HepG2 (cell line): ENCODE measurements around the gene TOB1. TPM values are rescaled to one million over a fixed set of nuclear protein-coding genes. Genes with fewer than 3 reads are reported as not detected.

Experiments used
- ARNTL ChIP-seq: sonication (generic); formaldehyde crosslinking; IDR thresholded peaks from 2 replicates; pipeline ENCODE4 v1.4.0; 2020; ENCODE audit warnings: mild to moderate bottlenecking, missing genetic modification reagents
- CHCHD3 ChIP-seq: sonication (generic); formaldehyde crosslinking; IDR thresholded peaks from 2 replicates; pipeline ENCODE4 v1.8.0; 2022; ENCODE audit warnings: mild to moderate bottlenecking, missing genetic modification reagents, moderate library complexity
- EZH2 ChIP-seq: conservative IDR thresholded peaks from 2 replicates; pipeline ENCODE4 v1.6.1; 2012; ENCODE audit warnings: mild to moderate bottlenecking, low read depth, low read length, moderate library complexity
- HIVEP1 ChIP-seq: sonication (generic); formaldehyde crosslinking; IDR thresholded peaks from 2 replicates; pipeline ENCODE4 v1.4.0; 2020; ENCODE audit warnings: mild to moderate bottlenecking, missing genetic modification reagents
- HNRNPUL1 ChIP-seq: fragments of 200-400 bp; formaldehyde crosslinking; IDR thresholded peaks from 2 replicates; pipeline ENCODE4 v1.6.1; 2017; ENCODE audit warnings: low read depth, mild to moderate bottlenecking, low read length, moderate library complexity
- MTF1 ChIP-seq: sonication (generic); formaldehyde crosslinking; IDR thresholded peaks from 2 replicates; pipeline ENCODE4 v1.5.0; 2020; ENCODE audit warnings: missing genetic modification reagents
- NFYB ChIP-seq: sonication (generic); formaldehyde crosslinking; IDR thresholded peaks from 2 replicates; pipeline ENCODE4 v1.4.0; 2020; ENCODE audit warnings: missing genetic modification reagents
- POGZ ChIP-seq: sonication (generic); formaldehyde crosslinking; IDR thresholded peaks from 2 replicates; pipeline ENCODE4 v1.4.0; 2020; ENCODE audit warnings: mild to moderate bottlenecking, missing genetic modification reagents
- RXRB ChIP-seq: IDR thresholded peaks from 2 replicates; pipeline ENCODE4 v1.6.1; 2016; ENCODE audit warnings: borderline replicate concordance, missing genetic modification reagents, missing compliant biosample characterization
- SIN3A ChIP-seq: IDR thresholded peaks from 2 replicates; pipeline ENCODE4 v1.6.1; 2011; ENCODE audit warnings: low read depth, mild to moderate bottlenecking, control low read depth, low read length, borderline replicate concordance
- SIN3B ChIP-seq: fragments of 150-350 bp; IDR thresholded peaks from 2 replicates; pipeline ENCODE4 v1.6.1; 2014; ENCODE audit warnings: low read length
- SP4 ChIP-seq: sonication (generic); formaldehyde crosslinking; IDR thresholded peaks from 2 replicates; pipeline ENCODE4 v1.8.1; 2023; ENCODE audit warnings: mild to moderate bottlenecking, missing genetic modification reagents
- SRY ChIP-seq: sonication (generic); formaldehyde crosslinking; IDR thresholded peaks from 2 replicates; pipeline ENCODE4 v1.8.0; 2022; ENCODE audit warnings: mild to moderate bottlenecking, missing genetic modification reagents
- TAF15 ChIP-seq: fragments of 200-400 bp; formaldehyde crosslinking; IDR thresholded peaks from one replicate; pipeline ENCODE4 v1.6.1; 2018; ENCODE audit warnings: mild to moderate bottlenecking, low read depth, low read length; ENCODE audit not compliant: poor library complexity, severe bottlenecking
- ZBTB7A ChIP-seq: sonication (generic); formaldehyde crosslinking; IDR thresholded peaks from 2 replicates; pipeline ENCODE4 v1.8.0; 2022; ENCODE audit warnings: mild to moderate bottlenecking, missing genetic modification reagents
- ZNF367 ChIP-seq: sonication (generic); formaldehyde crosslinking; IDR thresholded peaks from 2 replicates; pipeline ENCODE4 v1.4.0; 2020; ENCODE audit warnings: missing genetic modification reagents, borderline replicate concordance
- ZNF629 ChIP-seq: sonication (generic); formaldehyde crosslinking; conservative IDR thresholded peaks from 2 replicates; pipeline ENCODE4 v1.5.0; 2020; ENCODE audit warnings: missing genetic modification reagents
- ZNF747 ChIP-seq: sonication (generic); formaldehyde crosslinking; IDR thresholded peaks from 2 replicates; pipeline ENCODE4 v1.8.1; 2023; ENCODE audit warnings: missing genetic modification reagents, mild to moderate bottlenecking, borderline replicate concordance
- ZZZ3 ChIP-seq: sonication (generic); formaldehyde crosslinking; IDR thresholded peaks from 2 replicates; pipeline ENCODE4 v1.4.0; 2020; ENCODE audit warnings: missing genetic modification reagents, mild to moderate bottlenecking, borderline replicate concordance
- polyA plus RNA-seq, 8 experiments: library from polyadenylated mRNA; depleted of rRNA in 3 of 8; stranded (reverse) in 7 of 8; unstranded in 1 of 8; fragments of >200 nt; fragmentation: Illumina TruSeq in 4 of 8; extraction: Trizol in 4 of 8; gene quantifications; 2 replicates each; pipeline versions ENCODE4 v1.2.1 to v1.2.3, GENCODE V29; 2011 to 2016; ENCODE audit warnings: low read depth in 4 of 8, missing spikeins in 1 of 8, mixed read lengths in 1 of 8; ENCODE audit not compliant: insufficient read depth in 1 of 8
- total RNA-seq, 5 experiments: library from RNA; depleted of rRNA; stranded (reverse); fragments of >200 nt; fragmentation: Illumina TruSeq; extraction: Trizol; gene quantifications; 2 replicates each; pipeline ENCODE4 v1.2.3, GENCODE V29; 2016; ENCODE audit warnings: low read depth in 1 of 5
- TF ChIP-seq, protein P1 (sequence below): sonication (generic); formaldehyde crosslinking; IDR thresholded peaks from 2 replicates; pipeline ENCODE4 v1.5.1; 2020; ENCODE audit warnings: missing genetic modification reagents, mild to moderate bottlenecking, borderline replicate concordance
- TF ChIP-seq, protein P2 (sequence below): sonication (generic); formaldehyde crosslinking; IDR thresholded peaks from 2 replicates; pipeline ENCODE4 v1.4.0; 2020; ENCODE audit warnings: missing genetic modification reagents, borderline replicate concordance
- TF ChIP-seq, protein P3 (sequence below): sonication (generic); formaldehyde crosslinking; IDR thresholded peaks from 2 replicates; pipeline ENCODE4 v1.5.0; 2020; ENCODE audit warnings: mild to moderate bottlenecking, missing genetic modification reagents
- TF ChIP-seq, protein P4 (sequence below): IDR thresholded peaks from 2 replicates; pipeline ENCODE4 v1.6.1; 2012; ENCODE audit warnings: low read length, improper control_type of control experiment

Gene TOB1
- total and polyA plus RNA-seq, 2 of the 13 experiments (the other 11 are each of a cell fraction or from before 2014, with no cell fraction given): 21.9 to 57.7 TPM

DNA sequence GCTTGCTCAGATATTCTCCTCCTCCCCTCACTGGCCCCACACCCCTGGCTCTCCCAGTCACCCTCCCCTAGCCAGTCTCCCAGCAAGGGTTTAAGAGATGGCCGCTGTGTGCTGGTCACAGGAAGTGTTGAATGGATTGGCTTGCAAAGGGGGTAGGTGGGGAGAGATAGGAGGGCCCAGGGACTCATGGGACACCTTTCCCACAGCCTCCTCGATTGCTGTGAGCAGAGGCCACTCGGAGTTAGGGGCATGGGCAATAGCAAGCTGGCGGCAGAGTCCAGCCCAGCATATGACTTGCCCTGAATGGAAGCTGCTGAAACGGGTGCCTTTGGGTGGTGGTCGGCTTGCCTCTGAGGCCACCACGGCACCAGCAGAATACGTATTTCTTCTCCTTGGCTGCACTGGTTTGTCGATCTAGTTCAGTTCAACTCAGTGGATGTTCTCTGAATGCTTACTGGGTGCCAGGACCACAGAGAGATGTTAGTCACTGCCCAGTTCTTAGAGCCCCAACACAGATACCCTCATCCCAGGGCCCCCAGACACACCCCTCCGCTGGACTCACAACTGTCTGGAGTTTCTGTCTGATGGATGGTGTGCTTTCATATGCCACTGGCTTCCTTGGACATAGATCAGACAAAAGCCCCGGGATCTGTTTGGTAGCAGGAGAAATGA lies 24.7 kb downstream of the TOB1 start (continued):
- TF ChIP-seq ZNF367 (CRISPR knock-in tag): no peak
- TF ChIP-seq, protein P1, sequence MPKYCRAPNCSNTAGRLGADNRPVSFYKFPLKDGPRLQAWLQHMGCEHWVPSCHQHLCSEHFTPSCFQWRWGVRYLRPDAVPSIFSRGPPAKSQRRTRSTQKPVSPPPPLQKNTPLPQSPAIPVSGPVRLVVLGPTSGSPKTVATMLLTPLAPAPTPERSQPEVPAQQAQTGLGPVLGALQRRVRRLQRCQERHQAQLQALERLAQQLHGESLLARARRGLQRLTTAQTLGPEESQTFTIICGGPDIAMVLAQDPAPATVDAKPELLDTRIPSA (CRISPR knock-in tag): no peak
- no peak for TF ChIP-seq POGZ (CRISPR knock-in tag)
- TF ChIP-seq ZNF629 (CRISPR knock-in tag): no peak
- no peak for TF ChIP-seq RXRB (CRISPR knock-in tag)
- TF ChIP-seq, protein P2, sequence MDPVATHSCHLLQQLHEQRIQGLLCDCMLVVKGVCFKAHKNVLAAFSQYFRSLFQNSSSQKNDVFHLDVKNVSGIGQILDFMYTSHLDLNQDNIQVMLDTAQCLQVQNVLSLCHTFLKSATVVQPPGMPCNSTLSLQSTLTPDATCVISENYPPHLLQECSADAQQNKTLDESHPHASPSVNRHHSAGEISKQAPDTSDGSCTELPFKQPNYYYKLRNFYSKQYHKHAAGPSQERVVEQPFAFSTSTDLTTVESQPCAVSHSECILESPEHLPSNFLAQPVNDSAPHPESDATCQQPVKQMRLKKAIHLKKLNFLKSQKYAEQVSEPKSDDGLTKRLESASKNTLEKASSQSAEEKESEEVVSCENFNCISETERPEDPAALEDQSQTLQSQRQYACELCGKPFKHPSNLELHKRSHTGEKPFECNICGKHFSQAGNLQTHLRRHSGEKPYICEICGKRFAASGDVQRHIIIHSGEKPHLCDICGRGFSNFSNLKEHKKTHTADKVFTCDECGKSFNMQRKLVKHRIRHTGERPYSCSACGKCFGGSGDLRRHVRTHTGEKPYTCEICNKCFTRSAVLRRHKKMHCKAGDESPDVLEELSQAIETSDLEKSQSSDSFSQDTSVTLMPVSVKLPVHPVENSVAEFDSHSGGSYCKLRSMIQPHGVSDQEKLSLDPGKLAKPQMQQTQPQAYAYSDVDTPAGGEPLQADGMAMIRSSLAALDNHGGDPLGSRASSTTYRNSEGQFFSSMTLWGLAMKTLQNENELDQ (CRISPR knock-in tag): no peak
- TF ChIP-seq NFYB (CRISPR knock-in tag): no peak
- TF ChIP-seq SRY (CRISPR knock-in tag): no peak
- TF ChIP-seq, protein P3, sequence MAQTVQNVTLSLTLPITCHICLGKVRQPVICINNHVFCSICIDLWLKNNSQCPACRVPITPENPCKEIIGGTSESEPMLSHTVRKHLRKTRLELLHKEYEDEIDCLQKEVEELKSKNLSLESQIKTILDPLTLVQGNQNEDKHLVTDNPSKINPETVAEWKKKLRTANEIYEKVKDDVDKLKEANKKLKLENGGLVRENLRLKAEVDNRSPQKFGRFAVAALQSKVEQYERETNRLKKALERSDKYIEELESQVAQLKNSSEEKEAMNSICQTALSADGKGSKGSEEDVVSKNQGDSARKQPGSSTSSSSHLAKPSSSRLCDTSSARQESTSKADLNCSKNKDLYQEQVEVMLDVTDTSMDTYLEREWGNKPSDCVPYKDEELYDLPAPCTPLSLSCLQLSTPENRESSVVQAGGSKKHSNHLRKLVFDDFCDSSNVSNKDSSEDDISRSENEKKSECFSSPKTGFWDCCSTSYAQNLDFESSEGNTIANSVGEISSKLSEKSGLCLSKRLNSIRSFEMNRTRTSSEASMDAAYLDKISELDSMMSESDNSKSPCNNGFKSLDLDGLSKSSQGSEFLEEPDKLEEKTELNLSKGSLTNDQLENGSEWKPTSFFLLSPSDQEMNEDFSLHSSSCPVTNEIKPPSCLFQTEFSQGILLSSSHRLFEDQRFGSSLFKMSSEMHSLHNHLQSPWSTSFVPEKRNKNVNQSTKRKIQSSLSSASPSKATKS: no peak
- no peak for TF ChIP-seq HIVEP1 (CRISPR knock-in tag)
- no peak for TF ChIP-seq SIN3B
- no peak for TF ChIP-seq ZBTB7A
- TF ChIP-seq ARNTL: no peak
- no peak for TF ChIP-seq MTF1 (CRISPR knock-in tag)
- 0 out of 2 replicates have a peak, but pooled peaks have one; percentile 23 for TF ChIP-seq CHCHD3 (CRISPR knock-in tag)
- TF ChIP-seq HNRNPUL1: no peak
- 0 out of 2 replicates have a peak, but pooled peaks have one; percentile 50 for TF ChIP-seq SP4 (CRISPR knock-in tag)
- no peak for TF ChIP-seq TAF15
- no peak for TF ChIP-seq SIN3A
- no peak for TF ChIP-seq ZZZ3 (CRISPR knock-in tag)
- peak; percentile 57; the same call in 1 of the 2 replicates for TF ChIP-seq EZH2
- TF ChIP-seq ZNF747 (CRISPR knock-in tag): no peak
- TF ChIP-seq, protein P4, sequence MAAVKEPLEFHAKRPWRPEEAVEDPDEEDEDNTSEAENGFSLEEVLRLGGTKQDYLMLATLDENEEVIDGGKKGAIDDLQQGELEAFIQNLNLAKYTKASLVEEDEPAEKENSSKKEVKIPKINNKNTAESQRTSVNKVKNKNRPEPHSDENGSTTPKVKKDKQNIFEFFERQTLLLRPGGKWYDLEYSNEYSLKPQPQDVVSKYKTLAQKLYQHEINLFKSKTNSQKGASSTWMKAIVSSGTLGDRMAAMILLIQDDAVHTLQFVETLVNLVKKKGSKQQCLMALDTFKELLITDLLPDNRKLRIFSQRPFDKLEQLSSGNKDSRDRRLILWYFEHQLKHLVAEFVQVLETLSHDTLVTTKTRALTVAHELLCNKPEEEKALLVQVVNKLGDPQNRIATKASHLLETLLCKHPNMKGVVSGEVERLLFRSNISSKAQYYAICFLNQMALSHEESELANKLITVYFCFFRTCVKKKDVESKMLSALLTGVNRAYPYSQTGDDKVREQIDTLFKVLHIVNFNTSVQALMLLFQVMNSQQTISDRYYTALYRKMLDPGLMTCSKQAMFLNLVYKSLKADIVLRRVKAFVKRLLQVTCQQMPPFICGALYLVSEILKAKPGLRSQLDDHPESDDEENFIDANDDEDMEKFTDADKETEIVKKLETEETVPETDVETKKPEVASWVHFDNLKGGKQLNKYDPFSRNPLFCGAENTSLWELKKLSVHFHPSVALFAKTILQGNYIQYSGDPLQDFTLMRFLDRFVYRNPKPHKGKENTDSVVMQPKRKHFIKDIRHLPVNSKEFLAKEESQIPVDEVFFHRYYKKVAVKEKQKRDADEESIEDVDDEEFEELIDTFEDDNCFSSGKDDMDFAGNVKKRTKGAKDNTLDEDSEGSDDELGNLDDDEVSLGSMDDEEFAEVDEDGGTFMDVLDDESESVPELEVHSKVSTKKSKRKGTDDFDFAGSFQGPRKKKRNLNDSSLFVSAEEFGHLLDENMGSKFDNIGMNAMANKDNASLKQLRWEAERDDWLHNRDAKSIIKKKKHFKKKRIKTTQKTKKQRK: no peak
